Retina (tissue), 1 donor: ENCODE data around the gene GNPTG.
A peak's percentile ranks its signal among the peaks of the same experiment; 100 is the strongest.

Experiments
- DNase-seq: peaks from one replicate; pipeline ENCODE4 v3.0.0-alpha.2; 2016

GNPTG gene

DNA sequence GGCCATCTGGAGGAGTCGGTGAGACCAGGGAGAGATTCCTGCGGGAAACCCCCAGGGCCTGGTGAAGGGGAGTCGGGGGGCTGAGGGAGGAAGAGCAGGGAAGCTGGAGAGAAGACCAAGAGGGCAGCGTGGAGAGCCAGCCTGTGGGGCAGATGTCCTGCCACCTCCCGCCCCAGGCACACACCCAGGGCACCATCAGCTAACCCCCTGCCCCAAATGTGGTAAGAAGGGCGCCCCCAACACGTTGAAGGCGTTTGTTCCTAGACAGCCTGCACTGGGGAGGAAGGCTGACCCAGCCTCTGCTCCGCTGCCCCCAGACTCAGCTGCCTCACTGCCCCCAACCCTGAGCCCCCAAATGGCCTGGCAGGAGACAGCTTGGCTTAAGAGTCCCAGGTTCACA lies 17.0 kb upstream of the GNPTG start:
- DNase-seq = no peak

- peak; percentile 52 for DNase-seq
Measured at GRCh38 chr16:1335211-1335971, 16.3 kb upstream of the GNPTG start.

- peak; percentile 83 for DNase-seq
Measured at GRCh38 chr16:1335996-1336395, 15.7 kb upstream of the GNPTG start.

DNA sequence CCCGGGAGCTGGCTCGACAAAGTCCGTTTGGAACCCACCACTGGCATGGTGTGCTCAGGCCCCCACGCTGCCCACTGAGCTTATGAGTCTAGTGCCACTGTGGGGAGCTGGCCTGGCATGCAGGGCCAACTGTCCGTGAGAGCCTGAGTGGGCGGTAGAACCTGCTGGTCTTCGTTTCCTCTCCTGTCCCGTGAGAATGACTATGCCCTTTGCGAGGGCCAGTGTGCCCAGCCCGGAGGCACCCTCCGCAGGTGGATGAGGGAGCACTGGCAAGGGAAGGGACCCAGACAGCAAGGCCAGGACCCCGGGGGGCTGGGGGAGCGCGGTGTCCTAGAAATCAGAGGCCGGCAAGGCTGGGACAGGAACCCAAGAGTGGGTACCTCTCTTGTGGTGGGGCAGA lies 15.1 kb upstream of the GNPTG start:
- no peak for DNase-seq

GRCh38 chr16:1337486-1337885 lies 14.2 kb upstream of the GNPTG start:
- peak; percentile 66 for DNase-seq

- DNase-seq = no peak
Measured at GRCh38 chr16:1338119-1338730, 13.5 kb upstream of the GNPTG start.

GRCh38 chr16:1338855-1339675 lies 12.7 kb upstream of the GNPTG start:
- DNase-seq = no peak

GRCh38 chr16:1340730-1341494 lies 10.8 kb upstream of the GNPTG start:
- DNase-seq = no peak

GRCh38 chr16:1341495-1342420 lies 10.0 kb upstream of the GNPTG start:
- no peak for DNase-seq

DNA sequence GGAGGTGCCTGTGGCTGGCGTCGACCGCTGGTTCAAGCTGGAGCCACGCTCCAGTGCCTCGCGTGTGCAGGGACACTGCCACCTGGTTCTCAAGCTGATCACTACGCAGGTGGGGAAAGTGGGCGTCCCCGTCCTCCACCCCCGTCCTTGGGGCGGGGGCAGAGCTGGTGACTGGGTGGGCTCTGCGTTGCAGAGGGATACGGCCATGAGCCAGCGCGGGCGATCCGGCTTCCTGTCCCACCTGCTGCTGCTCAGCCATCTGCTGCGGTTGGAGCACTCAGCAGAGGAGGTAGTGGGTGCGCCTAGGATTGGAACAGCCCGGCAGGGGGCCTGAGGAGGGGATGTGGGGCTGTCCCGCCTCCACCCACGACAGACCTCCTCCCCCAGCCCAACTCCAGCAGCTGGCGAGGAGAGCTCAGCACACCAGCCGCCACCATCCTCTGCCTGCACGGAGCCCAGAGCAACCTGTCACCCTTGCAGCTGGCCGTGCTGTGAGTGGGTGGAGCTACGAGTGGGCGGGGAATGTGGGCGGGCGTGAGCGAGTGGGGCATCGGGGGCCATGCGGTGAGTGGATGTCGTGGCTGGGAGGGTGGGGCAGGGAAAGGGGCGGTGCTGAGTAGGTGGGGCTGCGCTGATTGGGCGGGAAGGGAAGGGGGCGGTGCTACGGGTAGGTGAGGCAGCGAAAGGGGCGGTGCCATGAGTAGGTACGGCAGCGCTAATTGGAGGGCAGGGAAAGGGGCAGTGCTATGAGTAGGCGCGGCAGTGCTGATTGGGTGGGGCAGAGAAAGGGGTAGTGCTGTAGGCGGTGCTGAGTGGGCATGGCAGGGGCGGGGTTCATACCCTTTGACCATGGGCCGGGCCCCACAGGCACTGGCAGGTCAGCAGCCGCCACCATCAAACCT lies 9.0 kb upstream of the GNPTG start:
- DNase-seq = peak; percentile 89

GRCh38 chr16:1343428-1344242 lies 8.1 kb upstream of the GNPTG start:
- DNase-seq = no peak

DNA sequence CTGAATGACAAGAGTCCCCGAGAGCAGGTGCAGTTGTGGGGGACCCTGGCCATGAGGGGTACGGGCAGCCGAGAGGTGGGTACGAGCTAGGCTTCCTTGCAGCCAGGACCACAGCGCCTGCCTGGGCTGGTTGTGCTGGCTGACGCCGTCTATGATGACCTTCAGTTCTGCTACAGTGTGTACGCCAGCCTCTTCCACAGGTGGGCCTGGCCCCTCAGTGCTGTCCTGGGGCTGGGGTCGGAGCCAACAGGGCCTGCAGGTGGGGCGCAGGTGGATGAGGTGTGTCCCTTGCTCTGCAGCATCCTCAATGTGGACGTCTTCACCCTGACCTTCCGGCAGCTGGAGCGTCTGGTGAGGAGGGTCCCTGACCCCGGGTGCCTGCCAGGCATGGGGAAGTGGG lies 7.2 kb upstream of the GNPTG start:
- no peak for DNase-seq

DNA sequence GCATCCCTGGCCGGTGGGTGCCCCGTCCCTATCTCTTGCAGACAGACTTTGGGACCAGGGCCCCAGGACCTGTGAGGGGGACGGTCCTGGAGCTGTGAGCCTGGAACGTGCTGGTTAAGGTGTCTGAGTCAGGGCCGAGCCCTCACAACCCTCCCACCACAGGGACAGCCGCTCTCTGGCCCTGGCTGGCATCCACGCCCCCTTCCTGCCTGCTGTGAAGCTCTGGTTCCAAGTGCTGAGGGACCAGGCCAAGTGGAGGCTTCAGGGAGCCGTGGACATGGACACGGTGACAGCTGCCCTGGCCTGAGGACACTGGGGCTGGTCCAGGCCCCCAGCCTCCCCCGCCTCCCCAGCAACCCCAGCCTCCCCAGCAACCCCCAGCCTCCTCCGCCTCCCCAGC lies 6.6 kb upstream of the GNPTG start:
- no peak for DNase-seq

DNA sequence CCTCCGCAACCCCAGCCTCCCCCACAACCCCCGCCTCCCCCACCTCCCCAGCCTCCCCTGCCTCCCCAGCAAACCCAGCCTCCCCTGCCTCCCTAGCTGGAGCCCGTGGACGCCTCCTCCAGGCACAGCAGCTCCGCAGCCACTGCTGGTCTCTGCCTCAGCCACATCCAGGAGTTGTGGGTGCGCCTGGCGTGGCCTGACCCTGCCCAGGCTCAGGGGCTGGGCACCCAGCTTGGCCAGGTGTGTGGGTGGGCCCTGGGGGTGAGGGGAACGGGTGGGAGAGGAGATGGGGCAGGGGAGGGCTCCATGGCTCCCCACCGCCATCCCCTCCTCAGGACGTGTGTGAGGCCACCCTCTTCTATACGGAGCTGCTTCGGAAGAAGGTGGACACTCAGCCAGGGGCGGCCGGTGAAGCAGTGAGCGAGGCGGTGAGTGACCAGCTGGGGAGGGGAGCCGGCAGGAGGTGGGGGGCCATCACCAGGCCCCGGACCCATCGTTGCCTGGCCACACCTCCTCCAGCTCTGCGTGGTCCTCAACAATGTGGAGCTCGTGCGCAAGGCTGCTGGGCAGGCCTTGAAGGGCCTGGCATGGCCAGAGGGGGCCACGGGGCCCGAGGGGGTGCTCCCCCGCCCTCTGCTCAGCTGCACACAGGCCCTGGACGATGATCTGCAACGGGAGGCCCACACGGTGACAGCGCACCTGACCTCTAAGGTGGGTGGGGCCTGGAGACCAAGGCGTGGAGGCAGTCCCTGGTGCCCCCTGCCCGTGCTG lies 5.9 kb upstream of the GNPTG start:
- no peak for DNase-seq

DNA sequence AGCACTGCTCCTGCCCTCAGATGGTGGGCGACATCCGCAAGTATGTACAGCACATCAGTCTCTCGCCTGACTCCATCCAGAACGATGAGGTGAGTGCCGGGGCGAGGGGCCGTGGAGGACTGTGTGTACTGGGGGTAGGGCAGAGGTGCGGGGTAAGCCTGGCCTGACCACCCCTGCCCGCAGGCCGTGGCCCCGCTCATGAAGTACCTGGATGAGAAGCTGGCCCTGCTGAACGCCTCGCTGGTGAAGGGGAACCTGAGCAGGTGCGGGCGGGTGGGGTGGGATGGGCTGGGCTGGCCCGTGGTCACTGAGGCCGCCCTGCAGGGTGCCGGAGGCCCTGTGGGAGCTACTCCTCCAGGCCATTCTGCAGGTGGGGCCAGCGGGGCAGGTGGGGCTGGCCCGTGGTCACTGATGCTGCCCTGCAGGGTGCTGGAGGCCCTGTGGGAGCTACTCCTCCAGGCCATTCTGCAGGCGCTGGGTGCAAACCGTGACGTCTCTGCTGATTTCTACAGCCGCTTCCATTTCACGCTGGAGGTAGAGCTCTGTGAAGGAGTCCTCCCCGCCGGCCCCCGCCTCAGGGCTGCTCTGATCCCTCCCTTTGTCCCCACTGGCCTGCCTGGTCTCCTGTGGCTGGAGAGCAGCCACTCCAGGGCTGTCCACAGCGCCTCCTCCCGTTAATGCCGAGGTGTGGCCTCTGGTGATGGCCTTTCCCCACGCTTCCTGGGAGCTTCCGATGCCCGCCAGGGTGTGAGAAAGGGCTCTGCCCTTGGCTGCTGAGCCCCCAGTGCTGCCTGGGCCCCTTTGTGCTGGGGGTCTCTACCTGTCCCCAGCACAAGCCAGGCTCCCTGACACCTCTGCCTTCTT lies 5.1 kb upstream of the GNPTG start:
- no peak for DNase-seq

GRCh38 chr16:1347286-1347855 lies 4.4 kb upstream of the GNPTG start:
- DNase-seq = no peak

DNA sequence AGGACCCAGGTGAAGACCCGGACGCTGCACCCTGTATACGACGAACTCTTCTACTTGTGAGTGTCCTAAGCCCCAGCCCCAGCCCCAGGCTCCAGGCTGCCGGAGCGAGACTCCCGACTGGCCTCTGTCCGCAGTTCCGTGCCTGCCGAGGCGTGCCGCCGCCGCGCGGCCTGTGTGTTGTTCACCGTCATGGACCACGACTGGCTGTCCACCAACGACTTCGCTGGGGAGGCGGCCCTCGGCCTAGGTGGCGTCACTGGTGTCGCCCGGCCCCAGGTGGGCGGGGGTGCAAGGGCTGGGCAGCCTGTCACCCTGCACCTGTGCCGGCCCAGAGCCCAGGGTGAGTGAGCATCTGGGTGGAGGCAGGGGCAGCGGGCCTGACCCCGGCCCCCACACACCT lies 3.8 kb upstream of the GNPTG start:
- no peak for DNase-seq

DNA sequence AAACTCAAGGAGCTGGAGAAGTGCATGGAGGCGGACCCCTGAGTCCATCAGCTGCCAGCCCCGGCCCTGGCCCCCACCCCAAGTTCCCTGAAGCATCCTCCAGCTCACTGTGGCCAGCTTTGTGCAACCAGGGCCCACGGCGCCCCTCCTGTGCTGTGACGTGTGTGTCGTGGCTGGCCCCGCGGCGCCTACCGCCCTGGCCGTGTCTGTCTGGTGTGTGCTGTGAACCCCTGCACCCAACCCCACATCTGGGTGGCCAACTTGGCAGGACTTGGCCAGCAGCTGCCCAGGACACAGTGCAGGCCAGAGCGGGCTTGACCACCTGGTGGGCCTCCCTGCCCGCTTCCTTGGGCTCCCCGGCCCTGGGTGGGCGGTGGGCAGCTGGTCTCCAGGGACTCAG lies 3.3 kb upstream of the GNPTG start:
- no peak for DNase-seq
